22Rv1 (cell line): ENCODE measurements around the gene LHB.
A peak's percentile ranks its signal among the peaks of the same experiment; 100 is the strongest.

Experiments used
- H3K27ac ChIP-seq: fragments of 450-650 bp; 2 replicates; pipeline ENCODE4 v1.5.1; 2017
- CTCF ChIP-seq: fragments of 450-650 bp; IDR thresholded peaks from 2 replicates; pipeline ENCODE4 v1.5.1; 2017; ENCODE audit warnings: mild to moderate bottlenecking
- ZFX ChIP-seq: fragments of 450-650 bp; IDR thresholded peaks from 2 replicates; pipeline ENCODE4 v1.6.1; 2017; ENCODE audit warnings: antibody characterized with exemption, borderline replicate concordance

Gene LHB

GRCh38 chr19:49017041-49017665, at the start of gene LHB:
Gene LHB (minus strand): TSS chr19:49017091. CDS start chr19:49017081, 10 bp downstream.
- TF ChIP-seq CTCF (no peak), ZFX (no peak)
- peak within 1 kb of the TSS; percentile 87 for H3K27ac ChIP-seq

GRCh38 chr19:49065905-49066512, 49.1 kb upstream of the LHB start:
- TF ChIP-seq CTCF (no peak), ZFX (no peak)
- H3K27ac ChIP-seq, result no peak overlapping the region

GRCh38 chr19:49064768-49065611, 48.1 kb upstream of the LHB start, which contains the start of gene NTF4:
Gene NTF4 (minus strand): TSS chr19:49064818. CDS start chr19:49061997, 2,821 bp downstream.
- H3K27ac ChIP-seq, result no peak within 1 kb of the TSS
- TF ChIP-seq CTCF (peak; percentile 24), ZFX (no peak)

GRCh38 chr19:49064029-49064629, 47.2 kb upstream of the LHB start:
- no peak overlapping the region for H3K27ac ChIP-seq
- no peak for TF ChIP-seq ZFX
- TF ChIP-seq CTCF, result no peak

GRCh38 chr19:49061445-49061844, 44.6 kb upstream of the LHB start:
- H3K27ac ChIP-seq, result no peak overlapping the region
- TF ChIP-seq CTCF (no peak), ZFX (no peak)

GRCh38 chr19:49061000-49061399, 44.1 kb upstream of the LHB start:
- no peak for TF ChIP-seq ZFX
- TF ChIP-seq CTCF, result no peak
- H3K27ac ChIP-seq, result no peak overlapping the region

- no peak overlapping the region for H3K27ac ChIP-seq
- TF ChIP-seq ZFX, result no peak
- TF ChIP-seq CTCF, result no peak
These were observed 42.2 kb upstream of the LHB start for GRCh38 chr19:49059053-49059452.
